Parathyroid adenoma (tissue), 2 donors: Measurements from ENCODE around the gene WWOX.

ENCODE experiments used
- H2AFZ ChIP-seq: fragments of 300-600 bp; sonication (generic); one replicate; pipeline ENCODE4 v1.7.0; 2017; ENCODE audit warnings: antibody characterized with exemption, mild to moderate bottlenecking
- H3K27ac ChIP-seq: fragments of 300-600 bp; sonication (generic); one replicate; pipeline ENCODE4 v1.7.0; 2017
- H3K27me3 ChIP-seq: fragments of 300-600 bp; sonication (generic); one replicate; pipeline ENCODE4 v1.7.0; 2017; ENCODE audit warnings: low read length; ENCODE audit not compliant: control insufficient read depth, insufficient read depth
- H3K36me3 ChIP-seq: fragments of 300-600 bp; sonication (generic); one replicate; pipeline ENCODE4 v1.7.0; 2017; ENCODE audit warnings: low read length; ENCODE audit not compliant: control insufficient read depth, insufficient read depth
- H3K4me1 ChIP-seq: fragments of 300-600 bp; sonication (generic); one replicate; pipeline ENCODE4 v1.7.0; 2017; ENCODE audit warnings: control low read depth
- H3K4me2 ChIP-seq: fragments of 300-600 bp; sonication (generic); one replicate; pipeline ENCODE4 v1.7.0; 2017; ENCODE audit warnings: low read length
- H3K4me3 ChIP-seq: fragments of 300-600 bp; sonication (generic); one replicate; pipeline ENCODE4 v1.7.0; 2017; ENCODE audit warnings: low read depth, low read length
- H3K79me2 ChIP-seq: fragments of 300-600 bp; sonication (generic); one replicate; pipeline ENCODE4 v1.7.0; 2017; ENCODE audit warnings: control low read depth
- H3K9ac ChIP-seq: fragments of 300-600 bp; sonication (generic); one replicate; pipeline ENCODE4 v1.7.0; 2017; ENCODE audit warnings: mild to moderate bottlenecking
- H3K9me3 ChIP-seq: fragments of 300-600 bp; sonication (generic); one replicate; pipeline ENCODE4 v1.7.0; 2017; ENCODE audit warnings: low read length; ENCODE audit not compliant: control insufficient read depth
- TF ChIP-seq, protein P1 (sequence below): fragments of 300-600 bp; sonication (generic); IDR thresholded peaks from one replicate; pipeline ENCODE4 v1.7.0; 2017; ENCODE audit warnings: antibody characterized with exemption, mild to moderate bottlenecking
- donor health status: primary hyperparathyroidism.

WWOX gene

DNA sequence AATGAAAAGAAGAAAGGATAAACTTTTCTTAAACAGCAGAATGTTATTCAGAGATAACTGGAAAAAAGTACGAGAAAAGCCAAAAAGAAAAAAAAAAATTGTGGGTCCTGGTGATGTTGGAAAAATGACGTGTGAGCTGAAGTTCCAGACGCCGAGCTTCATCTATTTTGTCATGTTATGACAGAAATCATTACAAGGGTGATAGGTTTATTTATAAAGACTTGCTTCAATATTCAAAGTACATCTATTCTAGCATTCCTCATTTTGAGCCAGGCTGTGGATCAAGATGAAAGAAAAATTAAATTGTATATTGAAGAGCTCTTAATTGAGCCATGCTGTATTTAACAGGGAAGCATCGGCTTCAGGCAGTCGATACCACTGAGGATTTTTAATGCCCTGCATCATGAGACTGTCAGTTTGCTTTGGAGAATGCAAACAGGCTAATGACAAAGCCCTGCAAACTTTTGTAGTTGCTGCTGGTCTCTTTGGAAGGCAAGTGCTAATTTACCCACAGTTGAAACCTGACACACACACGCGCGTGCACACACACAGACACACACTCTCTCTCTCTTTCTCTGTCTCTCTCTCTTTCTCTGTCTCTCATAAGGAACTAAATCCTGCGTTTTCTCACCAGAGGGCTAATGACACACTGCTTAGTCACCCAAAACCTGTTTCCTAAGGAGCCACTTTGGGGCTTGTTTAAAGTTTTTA lies 110.7 kb downstream of the WWOX start:
- no peak overlapping the region for H2AFZ ChIP-seq
- TF ChIP-seq, protein P1, sequence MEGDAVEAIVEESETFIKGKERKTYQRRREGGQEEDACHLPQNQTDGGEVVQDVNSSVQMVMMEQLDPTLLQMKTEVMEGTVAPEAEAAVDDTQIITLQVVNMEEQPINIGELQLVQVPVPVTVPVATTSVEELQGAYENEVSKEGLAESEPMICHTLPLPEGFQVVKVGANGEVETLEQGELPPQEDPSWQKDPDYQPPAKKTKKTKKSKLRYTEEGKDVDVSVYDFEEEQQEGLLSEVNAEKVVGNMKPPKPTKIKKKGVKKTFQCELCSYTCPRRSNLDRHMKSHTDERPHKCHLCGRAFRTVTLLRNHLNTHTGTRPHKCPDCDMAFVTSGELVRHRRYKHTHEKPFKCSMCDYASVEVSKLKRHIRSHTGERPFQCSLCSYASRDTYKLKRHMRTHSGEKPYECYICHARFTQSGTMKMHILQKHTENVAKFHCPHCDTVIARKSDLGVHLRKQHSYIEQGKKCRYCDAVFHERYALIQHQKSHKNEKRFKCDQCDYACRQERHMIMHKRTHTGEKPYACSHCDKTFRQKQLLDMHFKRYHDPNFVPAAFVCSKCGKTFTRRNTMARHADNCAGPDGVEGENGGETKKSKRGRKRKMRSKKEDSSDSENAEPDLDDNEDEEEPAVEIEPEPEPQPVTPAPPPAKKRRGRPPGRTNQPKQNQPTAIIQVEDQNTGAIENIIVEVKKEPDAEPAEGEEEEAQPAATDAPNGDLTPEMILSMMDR, result no peak
- no peak overlapping the region for H3K9ac ChIP-seq
- H3K27me3 ChIP-seq, result no peaks in the 10 kb centered on the region
- peaks cover 3% of the 10 kb centered on the region for H3K79me2 ChIP-seq
- H3K4me2 ChIP-seq, result no peak overlapping the region
- no peaks in the 10 kb centered on the region for H3K9me3 ChIP-seq
- H3K36me3 ChIP-seq, result no peaks in the 10 kb centered on the region
- no peaks in the 10 kb centered on the region for H3K4me1 ChIP-seq
- no peak overlapping the region for H3K4me3 ChIP-seq
- no peak overlapping the region for H3K27ac ChIP-seq

- no peaks in the 10 kb centered on the region for H3K9me3 ChIP-seq
- peaks cover 3% of the 10 kb centered on the region for H3K79me2 ChIP-seq
- H3K36me3 ChIP-seq, result no peaks in the 10 kb centered on the region
- no peak overlapping the region for H3K4me2 ChIP-seq
- no peaks in the 10 kb centered on the region for H3K4me1 ChIP-seq
- H3K4me3 ChIP-seq, result no peak overlapping the region
- no peaks in the 10 kb centered on the region for H3K27me3 ChIP-seq
- H3K27ac ChIP-seq, result no peak overlapping the region
- no peak overlapping the region for H3K9ac ChIP-seq
- no peak overlapping the region for H2AFZ ChIP-seq
- TF ChIP-seq, protein P1, result no peak
Measured at GRCh38 chr16:78211020-78211599, 111.7 kb downstream of the WWOX start.

- H3K36me3 ChIP-seq, result no peaks in the 10 kb centered on the region
- no peak overlapping the region for H3K4me2 ChIP-seq
- H3K27me3 ChIP-seq, result no peaks in the 10 kb centered on the region
- H2AFZ ChIP-seq, result no peak overlapping the region
- no peaks in the 10 kb centered on the region for H3K9me3 ChIP-seq
- H3K9ac ChIP-seq, result no peak overlapping the region
- no peaks in the 10 kb centered on the region for H3K4me1 ChIP-seq
- H3K4me3 ChIP-seq, result no peak overlapping the region
- no peak overlapping the region for H3K27ac ChIP-seq
- peaks cover 3% of the 10 kb centered on the region for H3K79me2 ChIP-seq
- TF ChIP-seq, protein P1, result no peak
Measured at GRCh38 chr16:78211946-78212345, 112.5 kb downstream of the WWOX start.

- no peaks in the 10 kb centered on the region for H3K36me3 ChIP-seq
- no peaks in the 10 kb centered on the region for H3K27me3 ChIP-seq
- H3K9me3 ChIP-seq, result no peaks in the 10 kb centered on the region
- H3K4me3 ChIP-seq, result no peak overlapping the region
- no peak overlapping the region for H2AFZ ChIP-seq
- TF ChIP-seq, protein P1, result no peak
- peaks cover 3% of the 10 kb centered on the region for H3K79me2 ChIP-seq
- no peak overlapping the region for H3K9ac ChIP-seq
- H3K4me2 ChIP-seq, result no peak overlapping the region
- no peak overlapping the region for H3K27ac ChIP-seq
- H3K4me1 ChIP-seq, result no peaks in the 10 kb centered on the region
Measured at GRCh38 chr16:78212674-78213073, 113.2 kb downstream of the WWOX start.

GRCh38 chr16:78213751-78214150 lies 114.3 kb downstream of the WWOX start:
- Histone ChIP-seq H3K9me3 (no peaks in the 10 kb centered on the region), H3K36me3 (no peaks in the 10 kb centered on the region)

More at GRCh38 chr16:78213751-78214150, 114.3 kb downstream of the WWOX start:
- H2AFZ ChIP-seq, result no peak overlapping the region
- no peak overlapping the region for H3K27ac ChIP-seq
- no peaks in the 10 kb centered on the region for H3K27me3 ChIP-seq
- H3K9ac ChIP-seq, result no peak overlapping the region
- TF ChIP-seq, protein P1, result no peak
- H3K4me2 ChIP-seq, result no peak overlapping the region
- no peaks in the 10 kb centered on the region for H3K4me1 ChIP-seq
- no peak overlapping the region for H3K4me3 ChIP-seq
- peaks cover 3% of the 10 kb centered on the region for H3K79me2 ChIP-seq
